ENCODE measurements around the gene CRADD.

The CRADD gene

GRCh38 chr12:93654421-93654820 lies 22.8 kb upstream of the CRADD start:
- no peak overlapping the region for H3K27ac ChIP-seq
- ChIA-PET POLR2A (ENCODE audit: low non-redundant PET) (no interaction called here), CTCF (no interaction called here)
- TF ChIP-seq, protein P1, sequence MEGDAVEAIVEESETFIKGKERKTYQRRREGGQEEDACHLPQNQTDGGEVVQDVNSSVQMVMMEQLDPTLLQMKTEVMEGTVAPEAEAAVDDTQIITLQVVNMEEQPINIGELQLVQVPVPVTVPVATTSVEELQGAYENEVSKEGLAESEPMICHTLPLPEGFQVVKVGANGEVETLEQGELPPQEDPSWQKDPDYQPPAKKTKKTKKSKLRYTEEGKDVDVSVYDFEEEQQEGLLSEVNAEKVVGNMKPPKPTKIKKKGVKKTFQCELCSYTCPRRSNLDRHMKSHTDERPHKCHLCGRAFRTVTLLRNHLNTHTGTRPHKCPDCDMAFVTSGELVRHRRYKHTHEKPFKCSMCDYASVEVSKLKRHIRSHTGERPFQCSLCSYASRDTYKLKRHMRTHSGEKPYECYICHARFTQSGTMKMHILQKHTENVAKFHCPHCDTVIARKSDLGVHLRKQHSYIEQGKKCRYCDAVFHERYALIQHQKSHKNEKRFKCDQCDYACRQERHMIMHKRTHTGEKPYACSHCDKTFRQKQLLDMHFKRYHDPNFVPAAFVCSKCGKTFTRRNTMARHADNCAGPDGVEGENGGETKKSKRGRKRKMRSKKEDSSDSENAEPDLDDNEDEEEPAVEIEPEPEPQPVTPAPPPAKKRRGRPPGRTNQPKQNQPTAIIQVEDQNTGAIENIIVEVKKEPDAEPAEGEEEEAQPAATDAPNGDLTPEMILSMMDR (conservative IDR thresholded peaks at IDR 0.05; ENCODE audit: low read depth), result no peak
- DNase-seq (ENCODE audit: low spot score), result no peak

DNA sequence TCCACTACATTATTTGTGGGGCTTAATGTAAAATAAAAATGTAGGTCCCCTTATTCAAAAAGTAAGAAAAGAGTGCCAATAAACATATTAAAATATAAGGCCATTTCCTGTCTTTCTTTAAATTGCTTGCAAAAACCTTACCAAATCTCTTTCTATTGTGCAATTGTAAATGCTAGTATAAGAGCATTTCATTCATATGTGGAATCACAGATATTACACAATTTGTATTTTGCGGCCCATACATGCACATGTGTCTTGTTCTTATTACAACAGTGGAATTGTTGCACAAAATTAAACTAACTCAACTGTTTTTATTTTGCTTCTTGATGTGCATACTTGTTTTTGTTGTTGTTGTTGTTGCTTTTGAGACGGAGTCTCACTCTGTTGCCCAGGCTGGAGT lies 20.1 kb upstream of the CRADD start:
- no peak overlapping the region for H3K27ac ChIP-seq
- POLR2A ChIA-PET (ENCODE audit: low non-redundant PET), result no interaction called here
- CTCF ChIA-PET, result no interaction called here
- TF ChIP-seq, protein P1 (conservative IDR thresholded peaks at IDR 0.05; ENCODE audit: low read depth), result no peak
- no peak for DNase-seq (ENCODE audit: low spot score)

DNA sequence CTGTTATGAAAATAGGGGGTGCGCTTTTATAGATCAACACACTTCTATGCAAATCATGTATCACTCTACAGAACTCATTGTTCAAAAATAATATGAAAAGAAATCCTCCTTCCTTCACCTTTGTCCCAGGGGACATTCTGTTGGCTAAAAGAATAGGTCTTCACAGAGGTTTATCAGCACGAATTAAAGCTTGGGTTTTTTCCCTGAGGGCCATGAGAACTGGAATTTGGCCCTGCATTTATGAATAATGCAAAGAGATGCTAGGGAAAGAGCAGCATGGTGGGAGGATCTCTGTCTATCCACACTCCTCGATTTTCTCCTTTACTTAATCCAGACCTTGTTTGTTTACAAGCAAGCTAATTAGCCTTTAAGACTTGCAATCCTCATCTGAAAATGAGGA lies 16.2 kb upstream of the CRADD start:
- DNase-seq (ENCODE audit: low spot score), result no peak
- H3K27ac ChIP-seq, result no peak overlapping the region
- ChIA-PET POLR2A (ENCODE audit: low non-redundant PET) (no interaction called here), CTCF (no interaction called here)
- TF ChIP-seq, protein P1 (conservative IDR thresholded peaks at IDR 0.05; ENCODE audit: low read depth), result no peak

DNA sequence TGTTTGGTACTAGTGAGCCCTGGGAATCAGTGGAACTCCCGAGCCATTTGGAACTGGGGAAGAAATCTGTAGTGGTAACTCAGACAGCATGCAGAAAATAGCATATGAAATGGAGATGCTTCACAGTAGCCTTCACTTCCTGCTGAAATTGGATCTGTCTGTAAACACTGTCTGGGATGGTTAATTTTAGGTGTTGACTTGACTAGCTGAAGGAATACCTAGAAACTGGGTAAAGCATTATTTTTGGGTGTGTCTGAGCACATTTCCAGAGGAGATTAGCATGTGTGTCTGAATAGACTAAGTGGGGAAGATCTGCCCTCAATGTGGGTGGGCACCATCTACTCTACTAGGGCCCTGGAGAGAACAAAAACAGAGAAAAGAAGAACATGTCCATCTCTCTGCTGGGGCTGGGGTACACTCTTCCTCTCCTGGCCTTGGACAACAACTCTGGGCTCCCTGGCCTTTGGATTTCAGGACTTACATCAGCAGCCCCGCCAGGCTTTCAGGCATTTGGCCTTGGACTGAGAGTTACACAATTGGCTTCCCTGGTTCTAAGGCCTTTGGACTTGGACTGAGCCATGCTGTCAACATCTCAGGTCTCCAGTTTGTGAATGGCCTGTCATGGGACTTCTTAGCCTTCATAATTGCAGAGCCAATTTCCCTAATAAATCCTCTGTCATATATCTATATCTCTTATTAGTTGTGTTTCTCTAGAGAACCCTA lies 14.0 kb upstream of the CRADD start:
- DNase-seq (ENCODE audit: low spot score), result no peak
- POLR2A ChIA-PET (ENCODE audit: low non-redundant PET), result no interaction called here
- CTCF ChIA-PET, result no interaction called here
- no peak overlapping the region for H3K27ac ChIP-seq
- TF ChIP-seq, protein P1 (conservative IDR thresholded peaks at IDR 0.05; ENCODE audit: low read depth), result no peak

DNA sequence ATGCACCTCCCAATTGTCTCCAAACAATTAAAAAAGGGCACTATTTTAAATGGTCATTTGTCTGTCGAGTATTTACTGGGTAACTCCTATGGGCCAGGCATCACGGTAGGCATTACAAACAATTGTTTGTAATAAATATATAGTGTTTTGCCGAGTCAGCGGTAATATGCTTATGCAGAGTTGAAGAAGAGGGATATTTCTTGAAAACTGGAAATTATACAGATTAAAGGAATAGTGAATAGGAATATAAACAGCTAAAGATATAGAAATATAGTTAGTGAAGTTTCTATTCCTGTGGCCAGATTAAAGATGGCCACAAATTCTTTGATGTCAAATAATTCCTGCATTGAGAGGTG lies 13.5 kb upstream of the CRADD start:
- ChIA-PET POLR2A (ENCODE audit: low non-redundant PET) (no interaction called here), CTCF (no interaction called here)
- TF ChIP-seq, protein P1 (conservative IDR thresholded peaks at IDR 0.05; ENCODE audit: low read depth), result no peak
- DNase-seq (ENCODE audit: low spot score), result no peak
- H3K27ac ChIP-seq, result no peak overlapping the region

- H3K27ac ChIP-seq, result no peak overlapping the region
- TF ChIP-seq, protein P1 (conservative IDR thresholded peaks at IDR 0.05; ENCODE audit: low read depth), result no peak
- POLR2A ChIA-PET (ENCODE audit: low non-redundant PET), result no interaction called here
- CTCF ChIA-PET, result interaction anchor here (0.6 kb wide), 1 partner anchor 328 kb away, joined by 3 read pairs; no protein-coding TSS in a partner anchor
- DNase-seq (ENCODE audit: low spot score), result no peak
Measured at GRCh38 chr12:93664573-93665138, 12.5 kb upstream of the CRADD start.
